Measurements from ENCODE around the gene ADAM19.
A peak's percentile ranks its signal among the peaks of the same experiment; 100 is the strongest.

The ADAM19 gene

GRCh38 chr5:157566902-157567489 is 8.6 kb downstream of the ADAM19 start:
- POLR2A ChIA-PET: no interaction called here
- no peak for DNase-seq (ENCODE audit: low read depth, low spot score)
- no peak overlapping the region for H3K4me3 ChIP-seq (ENCODE audit: low read depth, low read length)
- CTCF ChIA-PET: interaction anchor here (0.8 to 1.4 kb wide), 3 partner anchors 9 to 151 kb away, joined by 3 to 6 read pairs (median 4); no protein-coding TSS in a partner anchor
- TF ChIP-seq CTCF (IDR thresholded peaks at IDR 0.05; ENCODE audit: insufficient read depth, low read length, missing control alignments): no peak

GRCh38 chr5:157563929-157564716 is 11.5 kb downstream of the ADAM19 start:
- no peak for DNase-seq (ENCODE audit: low read depth, low spot score)
- ChIA-PET POLR2A (interaction anchor here (1.0 to 1.6 kb wide), 4 partner anchors 8 to 155 kb away, joined by 3 to 4 read pairs (median 4); no protein-coding TSS in a partner anchor), CTCF (interaction anchor here (1.3 to 4.2 kb wide), 3 partner anchors 7 to 222 kb away, joined by 3 to 16 read pairs (median 7); partner anchors contain the start of gene LSM11)
- no peak overlapping the region for H3K4me3 ChIP-seq (ENCODE audit: low read depth, low read length)
- TF ChIP-seq CTCF (IDR thresholded peaks at IDR 0.05; ENCODE audit: insufficient read depth, low read length, missing control alignments): no peak

DNA sequence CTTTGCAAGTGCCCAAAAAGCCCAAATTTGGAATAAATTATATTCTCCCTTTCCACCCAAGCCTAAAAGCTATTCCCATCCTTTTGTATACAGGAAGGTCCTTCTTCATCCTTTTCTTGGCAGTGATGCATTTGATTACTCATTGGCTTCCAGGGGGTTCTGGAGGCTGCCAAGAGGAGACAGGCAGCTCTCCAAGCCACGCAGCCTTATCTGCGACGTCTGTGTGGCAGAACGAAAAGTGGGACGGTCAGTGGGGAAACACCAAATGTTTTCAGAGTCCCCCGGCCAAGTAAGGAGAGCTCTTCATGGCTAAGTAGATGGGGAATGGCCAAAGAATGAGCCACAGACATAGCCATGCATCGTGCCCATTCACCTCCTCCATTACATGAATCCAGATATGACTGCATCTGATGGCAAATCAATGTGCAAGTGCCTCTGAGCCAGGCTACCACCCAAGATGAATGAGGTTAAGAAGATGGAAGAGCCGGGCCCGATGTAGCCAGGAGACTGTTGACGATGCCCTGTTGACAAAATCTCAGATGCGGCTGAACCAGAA is 12.1 kb downstream of the ADAM19 start:
- no peak overlapping the region for H3K4me3 ChIP-seq (ENCODE audit: low read depth, low read length)
- peak; percentile 83 for DNase-seq (ENCODE audit: low read depth, low spot score)
- POLR2A ChIA-PET: interaction anchor here (1.0 to 1.6 kb wide), 4 partner anchors 8 to 155 kb away, joined by 3 to 4 read pairs (median 4); no protein-coding TSS in a partner anchor
- TF ChIP-seq CTCF (IDR thresholded peaks at IDR 0.05; ENCODE audit: insufficient read depth, low read length, missing control alignments): no peak
- CTCF ChIA-PET: interaction anchor here (1.3 to 4.2 kb wide), 3 partner anchors 8 to 221 kb away, joined by 3 to 16 read pairs (median 7); partner anchors contain the start of gene LSM11

DNA sequence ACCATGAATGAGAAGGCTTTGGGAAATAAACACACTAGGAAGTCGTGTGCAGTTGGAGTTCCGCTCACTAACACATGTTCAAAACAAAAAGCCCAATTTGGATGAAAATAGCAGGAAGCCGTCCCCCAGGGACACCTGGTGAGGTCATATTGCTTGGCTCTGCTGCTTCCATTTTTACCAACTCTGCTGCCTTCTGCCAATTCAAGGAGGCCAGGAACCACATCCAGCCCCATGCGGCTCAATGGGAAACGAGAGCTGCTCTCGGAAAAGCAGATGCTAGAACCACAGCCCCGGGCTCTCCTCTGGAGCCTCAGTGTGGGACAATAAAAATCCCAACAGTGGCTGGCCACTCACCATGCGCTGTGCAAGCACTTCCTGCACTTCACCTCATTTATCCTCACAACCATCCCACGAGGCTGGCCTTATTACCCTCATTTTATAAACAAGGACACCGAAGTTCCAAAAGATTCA is 13.4 kb downstream of the ADAM19 start:
- no peak for TF ChIP-seq CTCF (IDR thresholded peaks at IDR 0.05; ENCODE audit: insufficient read depth, low read length, missing control alignments)
- no peak for DNase-seq (ENCODE audit: low read depth, low spot score)
- no peak overlapping the region for H3K4me3 ChIP-seq (ENCODE audit: low read depth, low read length)
- CTCF ChIA-PET: interaction anchor here (1.4 to 4.2 kb wide), 4 partner anchors 12 to 230 kb away, joined by 3 to 16 read pairs (median 8); partner anchors contain the start of gene LSM11
- POLR2A ChIA-PET: no interaction called here

DNA sequence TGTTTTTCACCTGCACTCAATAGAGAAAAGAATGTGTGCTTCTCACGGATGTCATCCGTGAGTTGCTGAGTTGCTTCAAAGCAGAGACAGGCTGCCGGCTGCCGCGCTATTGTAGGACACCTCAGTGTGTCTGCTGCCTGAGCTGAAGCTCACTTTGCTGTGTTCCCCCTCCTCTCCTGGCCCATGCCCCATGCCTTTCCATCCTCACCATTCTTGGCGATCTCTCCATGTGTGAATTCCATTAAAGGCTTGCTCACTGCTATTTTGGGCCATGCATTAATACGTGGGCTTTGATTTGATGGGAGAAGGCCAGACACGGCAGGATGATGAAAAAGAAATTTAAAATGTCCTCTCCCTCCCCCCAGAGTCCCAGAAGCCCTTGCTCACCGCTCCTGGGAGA is 14.5 kb downstream of the ADAM19 start:
- H3K4me3 ChIP-seq (ENCODE audit: low read depth, low read length): no peak overlapping the region

More for the DNA sequence above, 14.5 kb downstream of the ADAM19 start:
- no peak for TF ChIP-seq CTCF (IDR thresholded peaks at IDR 0.05; ENCODE audit: insufficient read depth, low read length, missing control alignments)
- ChIA-PET CTCF (interaction anchor here (1.4 to 4.2 kb wide), 5 partner anchors 11 to 229 kb away, joined by 3 to 16 read pairs (median 5); partner anchors contain the start of gene LSM11), POLR2A (no interaction called here)
- no peak for DNase-seq (ENCODE audit: low read depth, low spot score)
